Fibroblast of pulmonary artery (primary cell): ENCODE results near the gene SIRPG.
"Not testable (repeated sequence)": the region's sequence is repeated elsewhere in the genome, so short reads cannot be mapped to it uniquely, and the experiment has no call there.

ENCODE experiments used
- DNase-seq: peaks from one replicate; pipeline ENCODE4 v3.0.0-alpha.2; 2010; ENCODE audit warnings: low read depth
- H3K4me3 ChIP-seq: replicated peaks from 2 replicates; pipeline ENCODE4 v1.5.1; 2011; ENCODE audit warnings: low read depth, mild to moderate bottlenecking, control low read depth, low read length, moderate library complexity
- TF ChIP-seq, protein P1 (sequence below): IDR thresholded peaks from 2 replicates; pipeline ENCODE4 v1.5.1; 2011; ENCODE audit warnings: mild to moderate bottlenecking, control low read depth, low read length, inconsistent platforms; ENCODE audit errors: missing control alignments

SIRPG gene

DNA sequence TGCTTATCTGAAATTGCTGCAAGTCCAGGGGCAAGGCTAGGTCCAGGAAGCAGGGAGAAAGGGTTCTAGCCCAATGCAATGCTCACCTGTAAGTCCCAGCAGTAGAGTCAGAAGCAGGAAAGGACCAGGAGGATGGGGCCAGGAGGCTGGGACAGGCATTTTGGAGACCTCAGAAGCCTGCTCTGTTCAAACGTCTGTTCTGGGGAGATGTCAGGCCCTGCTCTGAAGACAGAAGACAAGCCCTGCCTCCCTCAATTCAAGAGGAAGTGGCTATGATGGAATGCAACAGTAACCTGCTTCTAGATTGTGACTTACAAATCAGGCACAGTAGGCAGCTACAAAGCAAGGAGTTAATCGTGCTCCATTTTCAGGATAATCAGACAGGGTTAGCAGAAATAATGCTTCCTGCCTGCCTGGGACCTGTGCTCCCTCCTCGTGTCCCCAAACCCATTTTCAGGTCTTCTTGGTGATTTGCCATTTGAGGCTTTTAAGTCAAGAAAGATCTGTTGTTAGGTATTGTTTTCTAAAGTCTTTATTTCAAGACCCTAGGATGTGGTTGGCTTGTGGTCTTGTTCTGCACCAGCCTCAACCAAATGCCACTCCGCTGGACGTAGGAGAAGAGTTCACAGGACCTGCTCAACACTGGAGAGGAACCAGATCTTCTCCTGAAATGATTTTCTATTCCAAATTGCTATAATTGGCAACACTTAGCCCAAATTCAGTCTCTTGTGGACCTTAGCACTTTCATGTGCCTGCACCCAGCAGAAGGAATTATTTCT, at the start of gene SIRPG:
Gene SIRPG (minus strand): TSS at position 224 of the 779 bp plus-strand sequence. CDS start 65 bp downstream, at position 159.
- no peak for DNase-seq
- TF ChIP-seq, protein P1, sequence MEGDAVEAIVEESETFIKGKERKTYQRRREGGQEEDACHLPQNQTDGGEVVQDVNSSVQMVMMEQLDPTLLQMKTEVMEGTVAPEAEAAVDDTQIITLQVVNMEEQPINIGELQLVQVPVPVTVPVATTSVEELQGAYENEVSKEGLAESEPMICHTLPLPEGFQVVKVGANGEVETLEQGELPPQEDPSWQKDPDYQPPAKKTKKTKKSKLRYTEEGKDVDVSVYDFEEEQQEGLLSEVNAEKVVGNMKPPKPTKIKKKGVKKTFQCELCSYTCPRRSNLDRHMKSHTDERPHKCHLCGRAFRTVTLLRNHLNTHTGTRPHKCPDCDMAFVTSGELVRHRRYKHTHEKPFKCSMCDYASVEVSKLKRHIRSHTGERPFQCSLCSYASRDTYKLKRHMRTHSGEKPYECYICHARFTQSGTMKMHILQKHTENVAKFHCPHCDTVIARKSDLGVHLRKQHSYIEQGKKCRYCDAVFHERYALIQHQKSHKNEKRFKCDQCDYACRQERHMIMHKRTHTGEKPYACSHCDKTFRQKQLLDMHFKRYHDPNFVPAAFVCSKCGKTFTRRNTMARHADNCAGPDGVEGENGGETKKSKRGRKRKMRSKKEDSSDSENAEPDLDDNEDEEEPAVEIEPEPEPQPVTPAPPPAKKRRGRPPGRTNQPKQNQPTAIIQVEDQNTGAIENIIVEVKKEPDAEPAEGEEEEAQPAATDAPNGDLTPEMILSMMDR: no peak
- no peak within 1 kb of the TSS for H3K4me3 ChIP-seq

DNA sequence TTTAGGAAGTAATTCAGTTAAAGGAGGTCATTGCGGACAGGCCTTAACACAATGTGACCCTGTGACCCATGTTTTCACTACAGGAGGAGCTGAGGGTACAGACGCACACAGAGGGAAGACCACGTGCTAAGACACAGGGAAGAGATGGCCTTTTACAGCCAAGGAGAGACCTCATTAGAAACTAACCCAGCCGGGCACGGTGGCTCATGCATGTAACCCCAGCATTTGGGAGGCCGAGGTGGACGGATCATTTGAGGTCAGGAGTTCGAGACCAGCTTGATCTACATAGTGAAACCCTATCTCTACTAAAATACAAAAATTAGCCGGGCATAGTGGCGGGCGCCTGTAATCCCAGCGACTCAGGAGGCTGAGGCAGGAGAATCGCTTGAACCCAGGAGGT, 49.3 kb upstream of the SIRPG start:
- H3K4me3 ChIP-seq, DNase-seq: not testable (repeated sequence)

DNA sequence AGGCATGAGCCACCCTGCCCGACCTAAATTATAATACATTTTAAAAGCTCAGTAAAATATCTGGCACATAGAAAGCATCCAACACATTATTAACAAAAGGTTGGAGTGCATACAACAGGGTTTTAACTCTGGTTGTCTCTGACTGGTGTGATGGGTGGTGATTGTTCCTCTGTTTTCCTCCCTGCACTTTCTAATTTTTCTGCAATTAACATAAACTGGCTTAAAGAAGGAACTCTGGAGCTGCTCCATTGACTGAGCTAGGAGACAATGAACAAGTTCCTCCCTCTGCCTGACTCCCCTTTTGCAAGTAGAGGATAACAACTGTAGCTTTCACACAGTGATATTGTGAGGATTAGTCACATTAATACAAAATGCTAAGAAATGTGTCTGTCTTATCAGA, 48.5 kb upstream of the SIRPG start:
- TF ChIP-seq, protein P1: no peak
- no peak for DNase-seq
- no peak overlapping the region for H3K4me3 ChIP-seq

DNA sequence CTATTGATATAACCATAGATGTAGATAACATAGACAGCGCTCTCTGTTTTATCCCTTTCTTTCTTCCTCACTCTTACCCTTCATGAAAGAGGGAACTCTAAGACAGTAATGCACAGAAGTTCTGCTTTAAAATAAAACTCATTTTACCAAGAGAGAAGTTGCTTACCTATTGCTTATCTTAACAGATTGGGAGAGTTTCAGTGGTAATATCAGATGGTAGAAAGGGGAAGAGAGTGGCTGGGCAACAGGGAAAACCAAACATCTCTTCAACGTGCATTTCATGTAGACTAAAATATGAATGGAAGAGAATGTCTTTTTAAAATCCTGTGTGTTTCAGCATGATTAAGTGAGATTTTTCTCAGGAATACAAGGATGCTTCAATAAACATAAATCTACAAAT, 45.3 kb upstream of the SIRPG start:
- TF ChIP-seq, protein P1: no peak
- DNase-seq: no peak

DNA sequence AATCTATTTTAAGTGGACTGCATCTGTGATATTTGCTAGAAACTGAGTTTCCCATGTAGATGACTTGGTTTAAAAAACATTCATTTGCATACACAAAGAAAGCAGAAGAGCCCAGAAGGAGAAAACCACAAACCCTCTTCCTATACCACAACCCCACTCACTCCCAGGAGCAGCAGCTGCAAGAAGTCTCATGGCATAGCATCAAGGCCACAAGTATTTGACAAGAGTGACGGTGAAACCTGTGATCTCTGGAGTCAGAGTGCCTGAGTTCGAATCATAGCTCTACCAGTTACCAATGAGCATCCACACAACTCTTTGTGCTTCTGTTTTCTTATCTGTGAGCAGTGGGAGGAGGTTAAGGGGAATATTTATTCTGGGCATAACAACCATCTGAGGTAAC, 44.7 kb upstream of the SIRPG start:
- DNase-seq: no peak
- H3K4me3 ChIP-seq: no peak overlapping the region
- TF ChIP-seq, protein P1: no peak

More for the DNA sequence above, 45.3 kb upstream of the SIRPG start:
- no peak overlapping the region for H3K4me3 ChIP-seq

DNA sequence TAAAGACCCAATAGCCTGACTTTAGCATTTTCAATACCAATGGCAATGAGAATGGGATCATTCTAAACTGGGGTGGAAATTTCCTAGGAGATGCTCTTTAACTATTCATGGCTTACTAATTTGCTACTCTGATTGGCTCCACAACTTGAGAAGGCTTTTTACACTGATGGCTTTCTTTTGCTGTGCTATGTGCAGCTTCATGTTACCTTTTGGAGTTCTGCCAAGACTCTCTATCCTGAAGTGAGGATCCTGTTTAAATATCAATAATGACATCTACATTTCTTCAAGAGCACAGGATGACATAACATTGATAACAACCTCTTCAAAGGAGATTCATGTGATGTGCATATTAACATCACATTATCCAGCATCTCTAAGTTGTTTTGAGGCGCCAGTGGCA, 43.4 kb upstream of the SIRPG start:
- no peak for DNase-seq
- H3K4me3 ChIP-seq: no peak overlapping the region
- TF ChIP-seq, protein P1: no peak

DNA sequence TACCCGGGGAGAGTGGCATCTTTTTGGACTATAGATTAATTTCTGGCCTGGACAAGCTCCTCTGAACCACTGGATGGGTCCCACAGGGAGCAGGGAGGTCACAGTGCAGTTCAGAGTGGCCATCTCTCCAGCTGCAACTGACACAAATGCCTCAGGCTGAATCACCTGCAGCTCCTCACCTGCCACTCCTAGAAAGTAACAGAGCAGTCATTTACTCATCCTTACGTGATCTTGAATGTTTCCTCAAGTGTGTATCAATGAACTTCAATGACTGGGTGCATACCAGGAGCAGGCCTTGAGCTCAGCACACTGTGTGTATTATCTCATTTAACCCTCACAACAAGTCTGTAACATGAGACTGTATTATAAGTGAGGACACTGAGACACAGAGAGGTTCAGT, 40.0 kb upstream of the SIRPG start:
- TF ChIP-seq, protein P1: no peak
- H3K4me3 ChIP-seq: no peak overlapping the region
- no peak for DNase-seq
